A549 (cell line): ENCODE measurements around the gene UIMC1. TPM values are rescaled to one million over a fixed set of nuclear protein-coding genes. Genes with fewer than 3 reads are reported as not detected.

Source experiments
- ATAC-seq, 2 experiments: fragments of 200-7000 bp in 1 of 2; fragments of >200 bp in 1 of 2; cut with Nextera tagmentation in 1 of 2; cut with Tn5 transposase in 1 of 2; 3 replicates each; pipeline versions ENCODE4 v1.8.0 to v1.9.1; 2018 to 2020; ENCODE audit warnings: mild to moderate bottlenecking in 1 of 2, moderate library complexity in 1 of 2
- CTCF ChIA-PET: fragments of 300-600 bp; sonication (Branson Sonifier 250); formaldehyde crosslinking; extraction: SDS; loops from one replicate; lab custom pipeline; 2021; ENCODE audit warnings: antibody characterized with exemption, inconsistent platforms; lab: Yijun Ruan, JAX
- POLR2A ChIA-PET: fragments of 350-600 bp; formaldehyde crosslinking; extraction: SDS; loops from one replicate; lab custom pipeline; 2021; ENCODE audit warnings: antibody characterized with exemption, inconsistent platforms; lab: Yijun Ruan, JAX
- DNase-seq, 2 experiments: peaks; one replicate each; pipeline versions ENCODE4 v3.0.0 to v3.0.0-alpha.2; 2011 to 2016; ENCODE audit warnings: low read depth in 1 of 2, low spot score in 1 of 2
- FAIRE-seq: peaks from 2 replicates; lab custom pipeline; 2011; peaks lifted over from hg19 to GRCh38; lab: Jason Lieb, UNC
- H3K27ac ChIP-seq, 2 experiments: fragments of >200 bp; sonication (Bioruptor Twin); formaldehyde crosslinking; 3 replicates each; pipeline ENCODE4 v1.5.1; 2016 to 2017
- H3K4me1 ChIP-seq: fragments of >200 bp; sonication (Bioruptor Twin); formaldehyde crosslinking; 3 replicates; pipeline ENCODE4 v1.6.1; 2016
- H3K4me2 ChIP-seq: fragments of >200 bp; sonication (Bioruptor Twin); formaldehyde crosslinking; 3 replicates; pipeline ENCODE4 v1.6.1; 2016
- H3K4me3 ChIP-seq: fragments of >200 bp; sonication (Bioruptor Twin); formaldehyde crosslinking; 3 replicates; pipeline ENCODE4 v1.5.1; 2016
- H3K9me3 ChIP-seq: fragments of >200 bp; sonication (Bioruptor Twin); formaldehyde crosslinking; 3 replicates; pipeline ENCODE4 v1.6.1; 2016
- BHLHE40 ChIP-seq: IDR thresholded peaks from 2 replicates; pipeline ENCODE4 v1.6.1; 2012; ENCODE audit warnings: low read depth, low read length, inconsistent platforms
- CEBPB ChIP-seq, 2 experiments: fragments of >200 bp in 1 of 2; sonication (Bioruptor Twin) in 1 of 2; formaldehyde crosslinking in 1 of 2; IDR thresholded peaks; 2 replicates each; pipeline ENCODE4 v1.6.1; 2012 to 2016
- EHMT2 ChIP-seq: fragments of 200-600 bp; sonication (generic); IDR thresholded peaks from 2 replicates; pipeline ENCODE4 v1.6.1; 2016; ENCODE audit warnings: antibody characterized with exemption, low read depth, mild to moderate bottlenecking, moderate library complexity
- ESRRA ChIP-seq: fragments of 150-350 bp; IDR thresholded peaks from 2 replicates; pipeline ENCODE4 v1.6.1; 2014; ENCODE audit warnings: mild to moderate bottlenecking, low read length, borderline replicate concordance
- FOSL2 ChIP-seq, 2 experiments: fragments of 450-650 bp in 1 of 2; fragments of >200 bp in 1 of 2; sonication (Bioruptor Twin) in 1 of 2; formaldehyde crosslinking; IDR thresholded peaks; 2 replicates each; pipeline versions ENCODE4 v1.5.0 to v1.6.1; 2016 to 2020; ENCODE audit warnings: mild to moderate bottlenecking in 1 of 2, moderate library complexity in 1 of 2
- HOXB13 ChIP-seq: fragments of 250-450 bp; sonication (Bioruptor Pico); IDR thresholded peaks from 2 replicates; pipeline ENCODE4 v1.5.0; 2020; ENCODE audit warnings: low read depth, mild to moderate bottlenecking, moderate library complexity
- MAZ ChIP-seq: fragments of 150-350 bp; IDR thresholded peaks from 2 replicates; pipeline ENCODE4 v1.6.1; 2014; ENCODE audit warnings: antibody characterized with exemption, low read depth, low read length, borderline replicate concordance
- MYC ChIP-seq: IDR thresholded peaks from 2 replicates; pipeline ENCODE4 v1.6.1; 2012; ENCODE audit warnings: mild to moderate bottlenecking, inconsistent platforms, low read length, improper control_type of control experiment, borderline replicate concordance
- NR3C1 ChIP-seq: fragments of >200 bp; sonication (Bioruptor Twin); formaldehyde crosslinking; IDR thresholded peaks from 3 replicates; pipeline ENCODE4 v1.6.1; 2017
- POLR2AphosphoS2 ChIP-seq: conservative IDR thresholded peaks from 2 replicates; pipeline ENCODE4 v1.6.1; 2012; ENCODE audit warnings: low read length, improper control_type of control experiment, inconsistent platforms
- RAD21 ChIP-seq, 2 experiments: fragments of >200 bp in 1 of 2; sonication (Bioruptor Twin) in 1 of 2; formaldehyde crosslinking in 1 of 2; IDR thresholded peaks in 1 of 2; conservative IDR thresholded peaks in 1 of 2; 2 replicates in 1 of 2; 3 replicates in 1 of 2; pipeline ENCODE4 v1.6.1; 2012 to 2018; ENCODE audit warnings: inconsistent platforms in 1 of 2
- RARB ChIP-seq: fragments of 250-450 bp; sonication (Bioruptor Pico); IDR thresholded peaks from 2 replicates; pipeline ENCODE4 v1.8.0; 2021; ENCODE audit warnings: mild to moderate bottlenecking, moderate library complexity
- SMC3 ChIP-seq: fragments of >200 bp; sonication (Bioruptor Twin); formaldehyde crosslinking; IDR thresholded peaks from 3 replicates; pipeline ENCODE4 v1.6.1; 2018; ENCODE audit warnings: inconsistent platforms
- SREBF2 ChIP-seq: fragments of 450-650 bp; IDR thresholded peaks from 2 replicates; pipeline ENCODE4 v1.6.1; 2014; ENCODE audit warnings: mild to moderate bottlenecking, moderate library complexity
- ZNF302 ChIP-seq: fragments of 250-450 bp; sonication (Bioruptor Pico); IDR thresholded peaks from 2 replicates; pipeline ENCODE4 v1.9.0; 2021; ENCODE audit warnings: inconsistent platforms, mild to moderate bottlenecking, moderate library complexity
- ZSCAN20 ChIP-seq: fragments of 250-450 bp; sonication (Bioruptor Pico); IDR thresholded peaks from 2 replicates; pipeline ENCODE4 v1.8.0; 2022; ENCODE audit warnings: mild to moderate bottlenecking, moderate library complexity
- WGBS: methylation state at CpG from one replicate; pipeline ENCODE4 v1.1.6; 2017; ENCODE audit errors: missing lambda C conversion rate; 5-methylcytosine and 5-hydroxymethylcytosine counted together
- polyA plus RNA-seq, 4 experiments: library from polyadenylated mRNA; depleted of rRNA in 3 of 4; stranded (reverse); fragments of >200 nt; fragmentation: RNase III in 1 of 4; extraction: RNeasy Plus Mini Kit Qiagen cat#74134 plus additional on column Dnase treatment in 1 of 4; gene quantifications; 2 replicates in 3 of 4; 3 replicates in 1 of 4; pipeline ENCODE4 v1.2.3, GENCODE V29; 2011 to 2017
- TF ChIP-seq, protein P1 (sequence below): fragments of >200 bp; sonication (Bioruptor Twin); formaldehyde crosslinking; IDR thresholded peaks from 3 replicates; pipeline ENCODE4 v1.6.1; 2016
- TF ChIP-seq, protein P2 (sequence below): fragments of >200 bp; sonication (Bioruptor Twin); formaldehyde crosslinking; IDR thresholded peaks from 3 replicates; pipeline ENCODE4 v1.5.1; 2016
- TF ChIP-seq, protein P3 (sequence below): fragments of 250-450 bp; sonication (Bioruptor Pico); IDR thresholded peaks from 2 replicates; pipeline ENCODE4 v1.5.0; 2021; ENCODE audit warnings: mild to moderate bottlenecking, moderate library complexity, borderline replicate concordance
- TF ChIP-seq, protein P4 (sequence below): IDR thresholded peaks from 2 replicates; pipeline ENCODE4 v1.6.1; 2012

UIMC1 gene
- polyA plus RNA-seq, 2 of the 4 experiments (the other 2 are of a cell fraction), result 47.8 to 52.5 TPM

DNA sequence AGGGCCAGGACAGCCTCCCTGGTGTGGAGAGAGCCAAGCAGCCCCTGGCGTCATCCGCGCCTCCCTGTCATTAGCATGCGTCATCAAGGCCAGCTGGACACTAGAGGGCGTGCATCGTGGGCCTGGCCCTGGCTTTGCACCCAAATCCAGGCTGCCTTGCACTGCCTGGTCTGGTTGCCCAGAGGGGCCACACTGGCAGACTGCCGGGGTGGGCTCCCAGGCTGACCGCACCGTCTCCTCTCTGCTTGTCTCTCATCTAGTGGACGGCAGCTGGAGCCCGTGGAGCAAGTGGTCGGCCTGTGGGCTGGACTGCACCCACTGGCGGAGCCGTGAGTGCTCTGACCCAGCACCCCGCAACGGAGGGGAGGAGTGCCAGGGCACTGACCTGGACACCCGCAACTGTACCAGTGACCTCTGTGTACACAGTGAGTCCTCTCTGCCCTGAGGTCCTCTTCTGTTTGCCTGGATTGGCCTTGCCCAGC is 136.4 kb downstream of the UIMC1 start:
- ATAC-seq, result peak; percentile 84 to 92
- peak; percentile 78 to 85 for DNase-seq
- TF ChIP-seq ZNF302 (CRISPR knock-in tag) (no peak), RAD21 (conservative IDR thresholded peaks at IDR 0.05 in 1 of 2, IDR thresholded peaks at IDR 0.05 in 1 of 2) (peak in 1 of 2 experiments; percentile 44; a peak in 3 of 5 replicates), NR3C1 (no peak), EHMT2 (no peak), FOSL2 (IDR thresholded peaks at IDR 0.05) (no peak), FOSL2 (CRISPR knock-in tag; IDR thresholded peaks at IDR 0.05) (peak; percentile 82), BHLHE40 (no peak), SMC3 (peak; percentile 54), RARB (CRISPR knock-in tag) (no peak), MAZ (no peak), ZSCAN20 (CRISPR knock-in tag) (no peak)
- TF ChIP-seq, protein P1, sequence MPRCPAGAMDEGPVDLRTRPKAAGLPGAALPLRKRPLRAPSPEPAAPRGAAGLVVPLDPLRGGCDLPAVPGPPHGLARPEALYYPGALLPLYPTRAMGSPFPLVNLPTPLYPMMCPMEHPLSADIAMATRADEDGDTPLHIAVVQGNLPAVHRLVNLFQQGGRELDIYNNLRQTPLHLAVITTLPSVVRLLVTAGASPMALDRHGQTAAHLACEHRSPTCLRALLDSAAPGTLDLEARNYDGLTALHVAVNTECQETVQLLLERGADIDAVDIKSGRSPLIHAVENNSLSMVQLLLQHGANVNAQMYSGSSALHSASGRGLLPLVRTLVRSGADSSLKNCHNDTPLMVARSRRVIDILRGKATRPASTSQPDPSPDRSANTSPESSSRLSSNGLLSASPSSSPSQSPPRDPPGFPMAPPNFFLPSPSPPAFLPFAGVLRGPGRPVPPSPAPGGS, result no peak
- TF ChIP-seq, protein P2, sequence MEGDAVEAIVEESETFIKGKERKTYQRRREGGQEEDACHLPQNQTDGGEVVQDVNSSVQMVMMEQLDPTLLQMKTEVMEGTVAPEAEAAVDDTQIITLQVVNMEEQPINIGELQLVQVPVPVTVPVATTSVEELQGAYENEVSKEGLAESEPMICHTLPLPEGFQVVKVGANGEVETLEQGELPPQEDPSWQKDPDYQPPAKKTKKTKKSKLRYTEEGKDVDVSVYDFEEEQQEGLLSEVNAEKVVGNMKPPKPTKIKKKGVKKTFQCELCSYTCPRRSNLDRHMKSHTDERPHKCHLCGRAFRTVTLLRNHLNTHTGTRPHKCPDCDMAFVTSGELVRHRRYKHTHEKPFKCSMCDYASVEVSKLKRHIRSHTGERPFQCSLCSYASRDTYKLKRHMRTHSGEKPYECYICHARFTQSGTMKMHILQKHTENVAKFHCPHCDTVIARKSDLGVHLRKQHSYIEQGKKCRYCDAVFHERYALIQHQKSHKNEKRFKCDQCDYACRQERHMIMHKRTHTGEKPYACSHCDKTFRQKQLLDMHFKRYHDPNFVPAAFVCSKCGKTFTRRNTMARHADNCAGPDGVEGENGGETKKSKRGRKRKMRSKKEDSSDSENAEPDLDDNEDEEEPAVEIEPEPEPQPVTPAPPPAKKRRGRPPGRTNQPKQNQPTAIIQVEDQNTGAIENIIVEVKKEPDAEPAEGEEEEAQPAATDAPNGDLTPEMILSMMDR, result peak; percentile 54
- TF ChIP-seq, protein P3, sequence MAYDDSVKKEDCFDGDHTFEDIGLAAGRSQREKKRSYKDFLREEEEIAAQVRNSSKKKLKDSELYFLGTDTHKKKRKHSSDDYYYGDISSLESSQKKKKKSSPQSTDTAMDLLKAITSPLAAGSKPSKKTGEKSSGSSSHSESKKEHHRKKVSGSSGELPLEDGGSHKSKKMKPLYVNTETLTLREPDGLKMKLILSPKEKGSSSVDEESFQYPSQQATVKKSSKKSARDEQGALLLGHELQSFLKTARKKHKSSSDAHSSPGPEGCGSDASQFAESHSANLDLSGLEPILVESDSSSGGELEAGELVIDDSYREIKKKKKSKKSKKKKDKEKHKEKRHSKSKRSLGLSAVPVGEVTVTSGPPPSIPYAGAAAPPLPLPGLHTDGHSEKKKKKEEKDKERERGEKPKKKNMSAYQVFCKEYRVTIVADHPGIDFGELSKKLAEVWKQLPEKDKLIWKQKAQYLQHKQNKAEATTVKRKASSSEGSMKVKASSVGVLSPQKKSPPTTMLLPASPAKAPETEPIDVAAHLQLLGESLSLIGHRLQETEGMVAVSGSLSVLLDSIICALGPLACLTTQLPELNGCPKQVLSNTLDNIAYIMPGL (CRISPR knock-in tag), result no peak
- TF ChIP-seq, protein P4, sequence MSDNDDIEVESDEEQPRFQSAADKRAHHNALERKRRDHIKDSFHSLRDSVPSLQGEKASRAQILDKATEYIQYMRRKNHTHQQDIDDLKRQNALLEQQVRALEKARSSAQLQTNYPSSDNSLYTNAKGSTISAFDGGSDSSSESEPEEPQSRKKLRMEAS, result peak; percentile 40; the same call in 1 of the 2 replicates
- H3K27ac ChIP-seq, result no peak overlapping the region
- no peak overlapping the region for H3K4me3 ChIP-seq
- no peaks in the 10 kb centered on the region for H3K9me3 ChIP-seq
- H3K4me1 ChIP-seq, result 0 out of 3 replicates have a peak, but pooled peaks cover 8% of the 10 kb centered on the region
- H3K4me2 ChIP-seq, result peak overlapping the region; percentile 22; the same call in 2 of the 3 replicates
- FAIRE-seq, result no peak
- ChIA-PET POLR2A (no interaction called here), CTCF (interaction anchor here (0.6 to 2.6 kb wide), 21 partner anchors 8 to 464 kb away, joined by 3 to 7 read pairs (median 3); no protein-coding TSS in a partner anchor)
- 17% methylated on average over 7 of the region's 17 CpGs for whole genome bisulfite sequencing

DNA sequence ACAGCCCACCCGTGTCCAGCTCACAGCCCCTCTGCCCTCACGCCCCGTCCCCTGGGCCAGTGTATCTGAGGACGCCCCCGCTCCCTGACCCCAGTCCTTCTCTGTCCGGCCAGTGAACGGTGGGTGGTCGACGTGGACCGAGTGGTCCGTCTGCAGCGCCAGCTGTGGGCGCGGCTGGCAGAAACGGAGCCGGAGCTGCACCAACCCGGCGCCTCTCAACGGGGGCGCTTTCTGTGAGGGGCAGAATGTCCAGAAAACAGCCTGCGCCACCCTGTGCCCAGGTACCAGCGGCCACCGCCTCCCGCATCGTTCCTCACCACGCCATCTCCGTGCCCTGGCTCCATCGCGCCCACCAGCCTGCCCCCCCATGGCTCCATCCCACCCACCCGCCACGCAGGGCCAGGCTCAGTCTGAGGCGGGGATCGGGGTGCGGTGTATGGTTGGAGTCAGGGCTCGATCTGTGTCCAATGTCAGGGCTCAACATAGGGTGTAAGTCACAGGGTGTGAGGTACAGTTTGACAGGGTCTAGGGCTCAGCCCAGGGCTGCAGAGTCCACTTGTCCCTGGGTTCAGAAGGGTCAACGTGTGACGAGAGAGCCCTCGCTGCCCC is 137.0 kb downstream of the UIMC1 start:
- H3K4me3 ChIP-seq, result no peak overlapping the region
- WGBS, result 60% methylated on average over 29 of the region's 38 CpGs
- DNase-seq (no peak), FAIRE-seq (no peak), ATAC-seq (peak; percentile 26 to 61)
- H3K27ac ChIP-seq, result no peak overlapping the region
- no peaks in the 10 kb centered on the region for H3K9me3 ChIP-seq
- ChIA-PET CTCF (interaction anchor here (0.6 to 2.6 kb wide), 14 partner anchors 9 to 464 kb away, joined by 3 to 7 read pairs (median 4); no protein-coding TSS in a partner anchor), POLR2A (no interaction called here)
- H3K4me1 ChIP-seq, result 0 out of 3 replicates have a peak, but pooled peaks cover 8% of the 10 kb centered on the region
- TF ChIP-seq HOXB13 (no peak), CEBPB (IDR thresholded peaks at IDR 0.05) (no peak), POLR2AphosphoS2 (no peak), MYC (no peak), SREBF2 (no peak), ESRRA (no peak)
- TF ChIP-seq, protein P3 (CRISPR knock-in tag), result no peak
- TF ChIP-seq, protein P4, result no peak
- TF ChIP-seq, all 56 proteins: peak for 0
- peak overlapping the region; percentile 22; the same call in 2 of the 3 replicates for H3K4me2 ChIP-seq
